D721Med (cell line): ENCODE data around the gene EHBP1L1.
A peak's percentile ranks its signal among the peaks of the same experiment; 100 is the strongest.

Source experiments
- DNase-seq: peaks from one replicate; pipeline ENCODE4 v3.0.0; 2011; ENCODE audit warnings: low spot score; ENCODE audit not compliant: insufficient read length
- FAIRE-seq: peaks from 2 replicates; lab custom pipeline; 2011; peaks lifted over from hg19 to GRCh38; lab: Jason Lieb, UNC
- CTCF ChIP-seq: IDR thresholded peaks from 2 replicates; pipeline ENCODE4 v1.5.1; 2012; ENCODE audit warnings: mild to moderate bottlenecking, control low read depth; ENCODE audit not compliant: insufficient read depth; ENCODE audit errors: missing control alignments

EHBP1L1 gene

DNA sequence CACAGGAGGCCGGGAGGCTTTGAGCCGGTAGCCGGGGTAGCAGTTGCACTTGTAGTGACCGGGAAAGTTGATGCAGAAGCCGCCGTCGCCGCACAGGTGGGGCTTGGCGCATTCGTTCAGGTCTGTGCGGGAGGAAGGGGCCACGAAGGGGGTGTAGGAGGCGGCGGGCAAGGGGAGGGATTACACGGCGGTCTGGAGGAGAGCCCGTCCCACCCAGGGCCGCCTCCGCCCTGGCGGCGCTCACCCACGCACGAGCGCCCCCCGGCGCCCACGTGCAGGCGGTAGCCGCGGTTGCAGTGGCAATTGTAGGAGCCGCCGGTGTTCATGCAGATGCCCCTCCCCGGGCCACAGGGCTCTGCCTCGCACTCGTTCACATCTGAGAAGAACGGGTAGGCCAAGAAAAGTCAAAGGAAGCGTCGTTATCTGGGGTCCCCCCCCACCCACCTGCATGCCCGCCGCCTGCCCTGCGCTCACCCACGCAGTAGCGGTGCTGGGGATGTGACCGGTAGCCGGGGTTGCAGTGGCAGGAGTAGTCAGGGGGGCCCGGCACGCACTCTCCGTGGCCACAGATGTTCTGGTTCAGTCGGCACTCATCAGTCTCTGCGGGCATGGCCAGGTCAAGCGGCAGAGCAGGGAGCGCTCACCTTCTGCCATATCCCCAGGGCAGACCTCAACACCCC, 28.3 kb upstream of the EHBP1L1 start:
- TF ChIP-seq CTCF, result no peak
- FAIRE-seq, result no peak
- DNase-seq, result no peak

- no peak for DNase-seq
- TF ChIP-seq CTCF, result no peak
- no peak for FAIRE-seq
Observed at GRCh38 chr11:65548395-65548794, 27.5 kb upstream of the EHBP1L1 start.

GRCh38 chr11:65549096-65549495, 26.8 kb upstream of the EHBP1L1 start:
- DNase-seq (no peak), FAIRE-seq (no peak)
- TF ChIP-seq CTCF, result no peak

- FAIRE-seq (no peak), DNase-seq (no peak)
- peak; percentile 46 for TF ChIP-seq CTCF
Observed at GRCh38 chr11:65551572-65552387, 24.1 kb upstream of the EHBP1L1 start.

DNA sequence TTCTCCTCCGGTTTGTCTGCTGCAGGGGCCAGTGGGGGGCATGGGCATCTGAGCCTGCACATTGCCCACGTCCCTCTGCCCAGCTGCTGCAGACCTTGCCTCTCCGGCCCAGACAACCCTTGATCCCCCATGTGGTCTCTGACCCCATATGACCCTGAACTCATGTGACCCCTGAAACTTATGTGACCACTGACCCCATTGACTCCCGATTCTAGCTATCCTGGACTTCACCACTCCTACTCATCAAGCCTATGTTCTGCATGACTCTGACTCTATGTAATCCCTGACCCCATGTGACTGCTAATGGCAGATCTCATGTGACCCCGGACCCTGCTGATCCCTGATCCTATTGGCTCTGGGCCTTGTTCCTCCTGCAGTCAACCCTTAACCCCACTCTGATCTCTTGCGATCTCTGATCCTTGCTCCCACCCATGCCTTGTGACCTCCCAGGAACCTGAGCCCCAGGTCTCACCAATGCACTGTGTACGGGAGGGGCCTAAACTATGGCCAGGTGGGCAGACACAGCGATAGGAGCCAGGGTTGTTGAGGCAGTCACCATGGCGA, 23.4 kb upstream of the EHBP1L1 start:
- no peak for TF ChIP-seq CTCF
- no peak for DNase-seq
- no peak for FAIRE-seq

GRCh38 chr11:65553301-65554001, 22.4 kb upstream of the EHBP1L1 start:
- no peak for FAIRE-seq
- TF ChIP-seq CTCF, result no peak
- no peak for DNase-seq
